ENCODE data around the gene DIAPH2. TPM values are rescaled to one million over a fixed set of nuclear protein-coding genes. Genes with fewer than 3 reads are reported as not detected.

The DIAPH2 gene
- total RNA-seq, 2 donors from 2014 or later, result 7.1 to 9.0 TPM

DNA sequence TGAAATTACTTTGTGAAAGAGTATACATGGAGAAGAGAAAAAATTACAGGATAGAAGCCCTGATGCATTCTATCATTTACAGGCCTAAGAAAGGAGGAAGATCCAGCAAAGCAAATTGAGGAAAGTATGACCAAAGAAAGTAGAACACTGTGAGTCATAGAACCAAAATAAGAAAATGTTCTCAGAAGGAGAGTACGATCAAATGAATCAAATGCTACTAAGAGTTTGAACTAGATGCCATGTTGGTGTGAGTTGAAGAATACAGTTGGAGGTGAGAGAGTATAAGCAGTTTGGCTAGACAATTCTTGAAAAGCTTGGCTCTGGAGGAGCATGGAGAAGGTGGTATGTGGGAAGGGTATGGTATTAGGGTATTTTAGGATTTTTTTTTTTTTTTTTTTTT, 360.8 kb downstream of the DIAPH2 start:
- Mint-ChIP-seq H3K27ac (no peak overlapping the region), H3K27me3 (no peaks in the 10 kb centered on the region), H3K4me1 (peaks cover 4% of the 10 kb centered on the region), H3K4me3 (no peak overlapping the region), H3K36me3 (ENCODE audit: low read depth) (no peaks in the 10 kb centered on the region), H3K9me3 (no peaks in the 10 kb centered on the region)
- ATAC-seq (replicated peaks), result peak; percentile 63

DNA sequence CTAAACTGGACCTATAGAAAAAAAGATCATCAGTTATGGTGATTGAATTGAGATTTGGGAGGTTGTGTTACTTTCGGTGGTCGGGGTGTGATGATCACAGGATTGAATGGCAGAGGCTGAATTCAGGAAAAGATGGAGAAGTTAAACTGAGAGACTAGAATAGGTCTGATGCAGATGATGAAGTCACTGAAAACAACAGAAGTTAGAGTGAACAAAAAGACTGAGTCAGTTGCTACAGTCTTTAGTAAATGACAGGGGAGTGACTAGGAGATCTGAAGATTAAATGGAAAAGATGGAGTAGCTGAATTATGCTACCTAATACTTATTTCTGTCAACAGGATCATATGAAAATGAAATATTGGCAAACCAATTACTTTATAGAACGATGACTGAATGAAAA, 362.2 kb downstream of the DIAPH2 start:
- Mint-ChIP-seq H3K27me3 (no peaks in the 10 kb centered on the region), H3K9me3 (no peaks in the 10 kb centered on the region), H3K36me3 (ENCODE audit: low read depth) (no peaks in the 10 kb centered on the region), H3K4me1 (no peaks in the 10 kb centered on the region), H3K4me3 (no peak overlapping the region), H3K27ac (no peak overlapping the region)
- ATAC-seq (replicated peaks), result peak; percentile 75

DNA sequence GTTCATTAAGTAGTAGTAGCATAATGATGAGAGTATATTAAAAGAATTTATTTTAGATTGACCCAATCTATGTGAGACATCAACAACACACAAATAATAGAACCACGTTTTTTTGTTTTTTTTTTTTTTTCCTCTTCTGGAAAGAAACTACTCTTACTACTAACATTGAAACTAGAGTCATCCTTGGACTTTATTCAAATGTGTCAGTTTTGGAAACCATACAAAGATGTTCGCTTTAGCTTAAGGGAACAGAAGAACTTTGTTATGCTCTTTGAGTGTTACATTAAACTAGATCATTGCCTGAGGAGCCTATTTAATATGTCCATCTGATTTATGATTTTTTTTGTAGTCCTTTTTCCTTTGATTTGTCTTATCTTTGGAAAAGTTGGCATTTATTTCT, 365.8 kb downstream of the DIAPH2 start:
- H3K4me3 Mint-ChIP-seq, result no peak overlapping the region
- no peak for ATAC-seq (replicated peaks)
- H3K4me1 Mint-ChIP-seq, result no peaks in the 10 kb centered on the region
- no peaks in the 10 kb centered on the region for H3K36me3 Mint-ChIP-seq (ENCODE audit: low read depth)
- H3K27ac Mint-ChIP-seq, result peak overlapping the region; percentile 62
- H3K27me3 Mint-ChIP-seq, result no peaks in the 10 kb centered on the region
- H3K9me3 Mint-ChIP-seq, result no peaks in the 10 kb centered on the region

DNA sequence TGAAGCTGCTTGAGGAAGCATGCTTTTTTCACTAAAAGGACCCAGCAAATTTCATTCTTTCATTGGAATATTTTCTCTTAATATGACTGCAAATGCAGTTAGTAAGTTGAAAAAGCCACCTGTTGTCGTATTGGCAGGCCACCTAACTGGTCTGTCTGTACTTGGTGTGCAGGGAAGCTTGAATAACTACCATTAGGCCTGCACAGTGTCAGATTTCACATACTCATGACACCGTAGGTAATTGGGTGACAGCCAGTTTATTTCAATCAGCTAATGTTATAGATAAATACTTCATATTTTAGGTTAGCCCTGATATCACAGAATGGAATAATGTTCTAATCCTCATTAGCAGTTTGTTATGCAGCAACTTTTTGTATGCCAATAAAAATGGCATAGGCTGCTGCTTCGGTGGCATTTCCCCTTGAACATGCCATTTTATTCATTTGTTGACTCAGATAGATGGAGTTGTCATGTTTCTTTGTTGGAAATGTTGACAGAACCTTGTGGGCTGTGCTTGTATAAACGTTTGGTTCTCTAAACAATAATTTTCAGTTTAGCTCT, 372.8 kb downstream of the DIAPH2 start:
- H3K36me3 Mint-ChIP-seq (ENCODE audit: low read depth), result no peaks in the 10 kb centered on the region
- no peaks in the 10 kb centered on the region for H3K9me3 Mint-ChIP-seq
- no peaks in the 10 kb centered on the region for H3K27me3 Mint-ChIP-seq
- ATAC-seq (replicated peaks), result no peak
- no peak overlapping the region for H3K27ac Mint-ChIP-seq
- no peak overlapping the region for H3K4me3 Mint-ChIP-seq
- no peaks in the 10 kb centered on the region for H3K4me1 Mint-ChIP-seq

DNA sequence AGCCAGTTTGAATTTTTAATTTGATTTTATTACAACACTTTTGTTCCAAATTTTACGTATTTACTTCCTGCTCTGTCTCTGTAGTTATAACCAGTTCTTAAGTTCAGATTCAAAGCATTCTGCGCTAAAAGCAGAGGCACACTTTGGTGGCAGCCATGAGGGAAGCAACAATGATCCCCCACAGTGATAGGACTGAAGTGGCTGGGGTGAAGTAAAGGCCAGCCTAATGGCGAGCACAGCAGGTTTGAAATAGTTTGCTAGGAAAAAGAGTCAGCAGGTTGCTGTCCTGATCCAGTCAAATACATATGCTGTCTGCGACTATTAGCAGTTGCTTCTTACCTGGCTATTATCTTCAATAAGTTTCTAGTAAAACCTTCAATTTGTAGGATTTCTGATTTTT, 375.4 kb downstream of the DIAPH2 start:
- H3K9me3 Mint-ChIP-seq, result no peaks in the 10 kb centered on the region
- no peaks in the 10 kb centered on the region for H3K36me3 Mint-ChIP-seq (ENCODE audit: low read depth)
- no peak for ATAC-seq (replicated peaks)
- no peaks in the 10 kb centered on the region for H3K27me3 Mint-ChIP-seq
- H3K4me1 Mint-ChIP-seq, result no peaks in the 10 kb centered on the region
- no peak overlapping the region for H3K27ac Mint-ChIP-seq
- no peak overlapping the region for H3K4me3 Mint-ChIP-seq

DNA sequence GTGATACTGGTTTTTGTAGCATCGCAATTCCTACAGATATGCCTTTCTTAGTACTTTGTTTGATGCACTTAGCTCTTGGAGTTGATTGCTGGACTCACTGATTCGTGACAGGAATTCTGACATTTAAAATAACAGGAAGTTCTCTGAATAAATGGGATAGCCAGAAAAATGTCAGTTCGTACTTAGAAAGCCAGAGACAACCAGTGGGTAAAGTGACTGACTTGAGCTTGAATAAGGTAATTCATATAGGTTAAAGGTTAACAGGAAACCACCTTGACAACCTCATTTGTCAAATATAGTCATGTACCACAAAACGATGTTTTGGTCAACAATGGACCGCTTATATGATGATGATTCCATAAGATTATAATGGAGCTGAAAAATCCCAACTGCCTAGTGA, 380.4 kb downstream of the DIAPH2 start:
- Mint-ChIP-seq H3K4me1 (no peaks in the 10 kb centered on the region), H3K4me3 (no peak overlapping the region), H3K27me3 (no peaks in the 10 kb centered on the region), H3K36me3 (ENCODE audit: low read depth) (no peaks in the 10 kb centered on the region), H3K27ac (no peak overlapping the region), H3K9me3 (no peaks in the 10 kb centered on the region)
- ATAC-seq (replicated peaks), result no peak

DNA sequence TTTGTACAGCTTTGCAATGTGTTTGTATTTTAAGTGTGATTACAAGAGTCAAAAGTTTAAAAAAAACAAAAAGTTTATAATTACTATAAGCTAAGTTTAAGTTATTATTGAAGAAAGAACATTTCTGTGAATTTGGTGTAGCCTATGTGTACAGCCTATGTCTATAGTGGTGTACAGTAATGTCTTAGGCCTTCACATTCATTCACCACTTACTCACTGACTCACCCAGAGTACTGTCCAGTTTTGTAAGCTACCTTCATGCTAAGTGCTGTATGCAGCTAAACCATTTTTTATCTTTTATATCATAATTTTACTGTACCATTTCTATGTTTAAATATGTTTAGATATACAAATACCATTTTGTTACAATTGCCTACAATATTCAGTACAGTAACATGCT, 381.3 kb downstream of the DIAPH2 start:
- no peaks in the 10 kb centered on the region for H3K9me3 Mint-ChIP-seq
- H3K36me3 Mint-ChIP-seq (ENCODE audit: low read depth), result no peaks in the 10 kb centered on the region
- H3K27me3 Mint-ChIP-seq, result no peaks in the 10 kb centered on the region
- no peaks in the 10 kb centered on the region for H3K4me1 Mint-ChIP-seq
- no peak for ATAC-seq (replicated peaks)
- H3K4me3 Mint-ChIP-seq, result no peak overlapping the region
- H3K27ac Mint-ChIP-seq, result no peak overlapping the region

DNA sequence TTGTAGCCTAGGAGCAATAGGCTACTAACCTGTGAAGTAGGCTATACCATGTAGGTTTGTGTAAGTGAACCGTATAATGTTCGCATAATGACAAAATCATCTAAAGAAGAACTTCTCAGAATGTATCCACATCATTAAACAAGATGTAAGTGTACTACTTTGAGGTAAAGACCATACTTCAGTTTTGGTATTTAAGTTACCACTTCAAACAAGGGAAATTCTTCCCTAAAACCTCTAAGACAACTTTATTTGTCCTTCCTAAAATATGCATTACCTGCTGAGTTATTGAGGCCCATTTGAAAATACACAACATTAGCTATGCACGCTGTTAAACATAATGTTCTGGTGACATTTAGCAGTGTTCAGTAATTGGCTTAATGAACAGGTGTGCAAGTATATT, 381.7 kb downstream of the DIAPH2 start:
- no peaks in the 10 kb centered on the region for H3K27me3 Mint-ChIP-seq
- H3K36me3 Mint-ChIP-seq (ENCODE audit: low read depth), result no peaks in the 10 kb centered on the region

DNA sequence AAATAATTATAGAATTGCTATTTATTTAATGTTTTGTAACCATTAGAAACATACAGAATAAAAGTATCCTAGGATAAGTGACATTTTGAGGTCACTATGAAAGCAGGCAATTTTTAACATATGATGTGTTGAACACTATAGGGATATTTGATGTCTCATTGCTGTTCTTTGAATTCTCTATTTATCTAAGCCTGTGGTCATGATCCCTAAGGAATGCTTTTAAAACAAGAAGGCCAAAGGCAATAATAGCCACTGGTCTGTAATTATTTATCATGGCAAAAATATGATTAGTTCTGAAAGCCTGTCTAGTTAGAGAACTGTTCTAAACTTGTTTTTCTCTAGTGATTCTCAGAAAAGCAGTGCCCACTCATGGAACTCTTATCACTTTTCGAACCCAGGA, 385.7 kb downstream of the DIAPH2 start:
- Mint-ChIP-seq H3K27ac (no peak overlapping the region), H3K4me1 (no peaks in the 10 kb centered on the region)
- no peak for ATAC-seq (replicated peaks)

More for the DNA sequence above, 381.7 kb downstream of the DIAPH2 start:
- Mint-ChIP-seq H3K4me1 (no peaks in the 10 kb centered on the region), H3K4me3 (no peak overlapping the region), H3K9me3 (no peaks in the 10 kb centered on the region), H3K27ac (no peak overlapping the region)
- no peak for ATAC-seq (replicated peaks)

DNA sequence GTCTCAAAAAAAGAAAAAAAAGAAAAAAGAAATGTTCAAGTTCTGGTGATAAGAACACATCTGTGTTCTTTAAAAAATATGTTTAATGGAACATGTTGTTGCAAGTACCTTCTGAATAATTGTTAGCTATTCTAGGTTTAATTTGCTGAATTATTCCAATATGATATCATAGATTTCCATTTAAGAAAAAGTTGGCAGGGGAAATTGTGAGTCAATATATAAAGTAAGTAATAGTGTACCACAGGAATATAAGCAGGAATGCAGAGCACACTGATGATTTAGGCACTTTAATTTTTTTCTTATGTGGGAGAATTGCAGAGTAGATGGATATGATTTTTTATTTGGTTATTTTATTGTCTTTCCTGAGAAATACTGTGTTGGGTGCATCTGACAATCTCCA, 389.8 kb downstream of the DIAPH2 start:
- Mint-ChIP-seq H3K36me3 (ENCODE audit: low read depth) (peaks cover 15% of the 10 kb centered on the region), H3K27me3 (no peaks in the 10 kb centered on the region)
- no peak for ATAC-seq (replicated peaks)

More for the DNA sequence above, 385.7 kb downstream of the DIAPH2 start:
- Mint-ChIP-seq H3K27me3 (no peaks in the 10 kb centered on the region), H3K36me3 (ENCODE audit: low read depth) (peaks cover 10% of the 10 kb centered on the region), H3K9me3 (no peaks in the 10 kb centered on the region), H3K4me3 (no peak overlapping the region)

DNA sequence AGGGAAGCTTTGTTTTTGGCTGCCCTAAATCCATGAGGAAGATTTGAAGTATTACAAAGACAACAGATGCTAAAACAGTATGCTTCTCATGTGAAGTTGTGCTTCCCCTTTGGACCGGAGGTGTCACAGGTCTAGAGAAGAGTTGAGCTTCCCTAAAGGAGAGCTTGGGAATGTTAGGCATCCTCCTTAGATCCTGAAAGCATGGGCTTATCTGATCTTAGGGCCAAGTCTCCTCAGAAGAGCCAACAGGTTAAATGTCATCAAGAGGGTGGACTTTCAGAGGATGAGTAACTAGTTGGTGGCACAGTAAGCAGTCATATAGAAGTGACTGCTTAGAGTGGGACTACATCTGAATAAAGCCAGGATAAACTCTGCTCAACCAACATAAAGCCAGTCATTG, 404.5 kb downstream of the DIAPH2 start:
- Mint-ChIP-seq H3K4me3 (no peak overlapping the region), H3K27me3 (no peaks in the 10 kb centered on the region), H3K27ac (no peak overlapping the region), H3K4me1 (no peaks in the 10 kb centered on the region), H3K36me3 (ENCODE audit: low read depth) (no peaks in the 10 kb centered on the region), H3K9me3 (no peaks in the 10 kb centered on the region)
- no peak for ATAC-seq (replicated peaks)

More for the DNA sequence above, 389.8 kb downstream of the DIAPH2 start:
- no peaks in the 10 kb centered on the region for H3K4me1 Mint-ChIP-seq
- H3K27ac Mint-ChIP-seq, result no peak overlapping the region
- H3K4me3 Mint-ChIP-seq, result no peak overlapping the region
- no peaks in the 10 kb centered on the region for H3K9me3 Mint-ChIP-seq

DNA sequence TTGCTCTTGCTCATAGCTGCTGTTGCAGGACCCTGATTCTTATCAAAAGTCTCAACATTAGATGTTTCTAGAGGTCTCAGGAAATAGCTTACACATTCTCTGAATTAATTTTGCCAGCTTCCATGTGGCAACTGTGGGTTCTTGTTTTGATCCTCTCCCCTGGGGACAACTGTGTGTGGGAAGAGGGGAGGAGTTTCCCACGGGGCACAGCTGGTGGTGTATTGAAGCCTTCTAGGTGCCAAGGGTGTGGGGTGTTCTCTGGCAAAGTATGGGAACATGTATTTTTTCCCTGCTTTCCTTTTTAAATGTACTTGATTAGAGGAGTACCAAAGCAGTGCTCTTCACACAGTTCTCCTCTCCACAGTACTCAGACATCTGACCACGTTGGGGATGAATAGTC, 411.7 kb downstream of the DIAPH2 start:
- ATAC-seq (replicated peaks), result no peak
- no peaks in the 10 kb centered on the region for H3K36me3 Mint-ChIP-seq (ENCODE audit: low read depth)
- no peaks in the 10 kb centered on the region for H3K9me3 Mint-ChIP-seq
- H3K4me1 Mint-ChIP-seq, result no peaks in the 10 kb centered on the region
- H3K27me3 Mint-ChIP-seq, result no peaks in the 10 kb centered on the region
- H3K27ac Mint-ChIP-seq, result no peak overlapping the region
- no peak overlapping the region for H3K4me3 Mint-ChIP-seq

DNA sequence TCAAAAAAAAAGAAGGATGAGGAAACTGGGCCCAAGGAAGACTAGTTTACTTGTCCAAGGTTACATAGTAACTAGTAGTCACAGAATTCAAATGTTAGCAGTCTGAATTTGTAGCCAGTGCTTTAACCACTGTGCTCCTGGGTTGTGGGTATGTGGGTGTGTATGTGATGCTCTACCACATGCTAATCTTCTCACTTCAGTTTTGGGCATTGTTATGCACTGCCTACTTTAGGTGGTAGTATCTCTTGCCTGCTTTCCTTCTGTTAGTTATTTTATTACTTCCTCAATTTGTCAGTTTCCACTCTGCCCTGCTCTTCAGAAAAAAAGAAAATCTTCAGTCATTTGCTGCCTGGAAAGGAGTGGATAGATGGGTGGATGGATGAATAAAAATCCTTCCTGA, 418.3 kb downstream of the DIAPH2 start:
- H3K9me3 Mint-ChIP-seq, result no peaks in the 10 kb centered on the region
- H3K27me3 Mint-ChIP-seq, result no peaks in the 10 kb centered on the region
- no peak for ATAC-seq (replicated peaks)
- no peak overlapping the region for H3K4me3 Mint-ChIP-seq
- H3K27ac Mint-ChIP-seq, result no peak overlapping the region
- no peaks in the 10 kb centered on the region for H3K4me1 Mint-ChIP-seq
- peaks cover 6% of the 10 kb centered on the region for H3K36me3 Mint-ChIP-seq (ENCODE audit: low read depth)

DNA sequence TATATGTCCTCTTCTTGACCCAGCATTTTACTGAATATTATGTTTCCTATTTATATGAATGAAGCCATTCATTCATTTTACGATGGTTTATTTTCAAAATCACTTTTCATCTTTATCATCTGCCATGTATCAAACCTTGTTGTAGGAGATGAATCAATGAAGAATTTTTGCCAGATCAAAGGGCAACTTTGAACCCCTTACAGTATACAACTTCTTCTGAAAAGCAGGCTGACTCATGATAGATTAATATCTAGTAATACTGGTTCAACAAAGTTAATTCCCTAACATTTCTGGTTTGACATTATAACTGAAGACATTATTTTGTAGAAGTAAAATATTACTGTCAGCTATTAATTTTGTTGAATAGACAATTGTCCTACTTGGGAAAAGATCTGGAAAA, 425.1 kb downstream of the DIAPH2 start:
- Mint-ChIP-seq H3K4me3 (no peak overlapping the region), H3K36me3 (ENCODE audit: low read depth) (no peaks in the 10 kb centered on the region), H3K27me3 (no peaks in the 10 kb centered on the region), H3K9me3 (no peaks in the 10 kb centered on the region), H3K4me1 (no peaks in the 10 kb centered on the region), H3K27ac (no peak overlapping the region)
- no peak for ATAC-seq (replicated peaks)

DNA sequence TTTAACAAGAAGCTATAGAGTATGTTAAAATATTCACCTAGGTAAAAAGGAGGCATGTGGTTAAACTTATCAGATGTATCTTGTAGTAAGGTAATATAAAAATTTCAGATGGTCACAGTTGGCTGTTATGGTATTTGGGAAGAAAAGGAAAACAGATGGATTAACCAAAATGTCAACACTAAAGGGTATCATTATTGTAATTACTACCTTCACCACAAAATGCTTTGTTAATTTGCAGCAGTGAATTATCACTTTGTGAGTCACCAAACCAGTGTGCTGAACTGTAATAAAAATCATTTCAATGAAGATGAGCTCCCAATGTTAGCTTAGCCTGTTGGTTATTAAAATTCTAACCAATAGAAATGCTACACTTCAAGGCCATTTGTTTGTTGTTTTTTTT, 432.9 kb downstream of the DIAPH2 start:
- Mint-ChIP-seq H3K27me3 (no peaks in the 10 kb centered on the region), H3K27ac (no peak overlapping the region), H3K9me3 (no peaks in the 10 kb centered on the region), H3K36me3 (ENCODE audit: low read depth) (peaks cover 17% of the 10 kb centered on the region), H3K4me3 (no peak overlapping the region), H3K4me1 (no peaks in the 10 kb centered on the region)
- ATAC-seq (replicated peaks), result no peak

DNA sequence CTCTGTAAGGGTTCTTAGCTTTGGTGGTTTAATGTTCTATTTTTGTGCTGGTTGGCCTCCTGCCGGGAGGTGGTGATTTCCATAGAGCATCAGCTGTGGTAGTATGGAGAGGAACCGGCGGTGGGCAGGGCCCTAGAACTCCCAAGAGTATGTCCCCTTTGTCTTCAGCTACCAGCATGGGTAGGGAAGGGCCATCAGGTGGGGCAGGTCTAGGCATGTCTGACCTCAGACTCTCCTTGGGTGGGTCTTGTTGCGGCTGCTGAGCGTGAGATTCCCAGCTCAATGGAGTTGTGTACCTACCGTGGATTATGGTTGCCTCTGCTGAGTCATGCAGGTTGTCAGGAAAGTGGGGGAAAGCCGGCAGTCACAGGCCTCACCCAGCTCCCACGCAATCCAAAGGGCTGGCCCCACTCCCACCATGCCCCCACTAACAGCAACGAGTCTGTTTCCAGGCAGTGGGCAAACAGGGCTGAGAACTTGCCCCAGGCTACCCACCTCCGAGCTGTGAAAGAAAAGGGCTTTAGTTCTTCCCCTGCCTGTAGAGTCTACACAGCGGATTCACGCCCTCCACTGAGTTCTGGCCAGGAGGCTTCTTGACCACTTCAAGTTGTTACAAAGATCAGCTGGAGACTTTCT, 434.9 kb downstream of the DIAPH2 start:
- no peaks in the 10 kb centered on the region for H3K9me3 Mint-ChIP-seq
- no peak overlapping the region for H3K4me3 Mint-ChIP-seq
- no peaks in the 10 kb centered on the region for H3K4me1 Mint-ChIP-seq
- ATAC-seq (replicated peaks), result no peak
- no peak overlapping the region for H3K27ac Mint-ChIP-seq
- peaks cover 17% of the 10 kb centered on the region for H3K36me3 Mint-ChIP-seq (ENCODE audit: low read depth)
- H3K27me3 Mint-ChIP-seq, result no peaks in the 10 kb centered on the region

Measured in activated T-helper 17 cell treated with anti-CD3 and anti-CD28 coated beads, Interleukin-2, amount 50 U/mL, for 72 hours (primary cell).